T-helper 2 cell treated with Interferon-gamma antibody and Interleukin-4, amounts not matched to agents 5 μg/mL and 100 μg/mL, for 36 hours (primary cell): ENCODE measurements around the gene EMC7.
A peak's percentile ranks its signal among the peaks of the same experiment; 100 is the strongest.

Experiments used
- DNase-seq: peaks from one replicate; pipeline ENCODE4 v3.0.0; 2021; ENCODE audit warnings: low spot score
- H3K27ac Mint-ChIP-seq: one replicate; pipeline ENCODE4 v1.8.0; 2021; ENCODE audit warnings: mild to moderate bottlenecking, mixed read lengths
- H3K27me3 Mint-ChIP-seq: one replicate; pipeline ENCODE4 v1.8.0; 2021; ENCODE audit warnings: low read depth, mixed read lengths
- H3K36me3 Mint-ChIP-seq: one replicate; pipeline ENCODE4 v1.8.0; 2021; ENCODE audit warnings: low read depth, mixed read lengths
- H3K4me1 Mint-ChIP-seq: one replicate; pipeline ENCODE4 v1.8.0; 2021; ENCODE audit warnings: low read depth, mixed read lengths
- H3K4me3 Mint-ChIP-seq: one replicate; pipeline ENCODE4 v1.8.0; 2022; ENCODE audit warnings: mild to moderate bottlenecking, moderate library complexity, mixed read lengths
- H3K9me3 Mint-ChIP-seq: one replicate; pipeline ENCODE4 v1.8.0; 2021; ENCODE audit warnings: mixed read lengths

The EMC7 gene

GRCh38 chr15:34114215-34114614, 12.6 kb upstream of the EMC7 start:
- no peak for DNase-seq
- no peaks in the 10 kb centered on the region for H3K9me3 Mint-ChIP-seq
- H3K27me3 Mint-ChIP-seq, result peaks cover 5% of the 10 kb centered on the region
- peaks cover 6% of the 10 kb centered on the region for H3K4me1 Mint-ChIP-seq
- no peaks in the 10 kb centered on the region for H3K36me3 Mint-ChIP-seq
- H3K27ac Mint-ChIP-seq, result no peak overlapping the region
- no peak overlapping the region for H3K4me3 Mint-ChIP-seq

- no peak for DNase-seq
- Mint-ChIP-seq H3K27me3 (peaks cover 5% of the 10 kb centered on the region), H3K9me3 (no peaks in the 10 kb centered on the region), H3K27ac (no peak overlapping the region), H3K36me3 (no peaks in the 10 kb centered on the region), H3K4me1 (peaks cover 6% of the 10 kb centered on the region), H3K4me3 (no peak overlapping the region)
Observed at GRCh38 chr15:34111488-34111887, 9.8 kb upstream of the EMC7 start.

GRCh38 chr15:34109797-34110663, 8.4 kb upstream of the EMC7 start:
- H3K4me3 Mint-ChIP-seq, result no peak overlapping the region
- H3K4me1 Mint-ChIP-seq, result peaks cover 6% of the 10 kb centered on the region
- peaks cover 6% of the 10 kb centered on the region for H3K36me3 Mint-ChIP-seq
- DNase-seq, result no peak
- no peaks in the 10 kb centered on the region for H3K9me3 Mint-ChIP-seq
- H3K27ac Mint-ChIP-seq, result peak overlapping the region; percentile 6
- peaks cover 5% of the 10 kb centered on the region for H3K27me3 Mint-ChIP-seq

GRCh38 chr15:34107315-34107714, 5.7 kb upstream of the EMC7 start:
- Mint-ChIP-seq H3K27ac (no peak overlapping the region), H3K9me3 (peaks cover 9% of the 10 kb centered on the region), H3K4me3 (no peak overlapping the region), H3K4me1 (peaks cover 10% of the 10 kb centered on the region), H3K27me3 (no peaks in the 10 kb centered on the region), H3K36me3 (peaks cover 18% of the 10 kb centered on the region)
- no peak for DNase-seq

GRCh38 chr15:34106423-34106822, 4.8 kb upstream of the EMC7 start:
- H3K36me3 Mint-ChIP-seq, result peaks cover 23% of the 10 kb centered on the region
- H3K27ac Mint-ChIP-seq, result no peak overlapping the region
- H3K27me3 Mint-ChIP-seq, result no peaks in the 10 kb centered on the region
- DNase-seq, result no peak
- H3K4me1 Mint-ChIP-seq, result peaks cover 14% of the 10 kb centered on the region
- H3K9me3 Mint-ChIP-seq, result peaks cover 9% of the 10 kb centered on the region
- no peak overlapping the region for H3K4me3 Mint-ChIP-seq

- H3K36me3 Mint-ChIP-seq, result peaks cover 27% of the 10 kb centered on the region
- DNase-seq, result no peak
- H3K27me3 Mint-ChIP-seq, result no peaks in the 10 kb centered on the region
- H3K27ac Mint-ChIP-seq, result peak overlapping the region; percentile 99
- H3K4me3 Mint-ChIP-seq, result peak overlapping the region; percentile 100
- peaks cover 9% of the 10 kb centered on the region for H3K9me3 Mint-ChIP-seq
- H3K4me1 Mint-ChIP-seq, result peaks cover 27% of the 10 kb centered on the region
Observed at GRCh38 chr15:34102175-34102925, 688 bp upstream of the EMC7 start.

GRCh38 chr15:34099914-34100313, 1.7 kb downstream of the EMC7 start:
- Mint-ChIP-seq H3K27me3 (no peaks in the 10 kb centered on the region), H3K4me1 (peaks cover 28% of the 10 kb centered on the region), H3K4me3 (peak overlapping the region; percentile 100), H3K9me3 (peaks cover 9% of the 10 kb centered on the region), H3K36me3 (peaks cover 26% of the 10 kb centered on the region), H3K27ac (peak overlapping the region; percentile 74)
- DNase-seq, result no peak

- Mint-ChIP-seq H3K4me3 (no peak overlapping the region), H3K9me3 (no peaks in the 10 kb centered on the region), H3K4me1 (no peaks in the 10 kb centered on the region), H3K36me3 (peaks cover 33% of the 10 kb centered on the region), H3K27ac (no peak overlapping the region), H3K27me3 (no peaks in the 10 kb centered on the region)
- no peak for DNase-seq
Observed at GRCh38 chr15:34085746-34086145, 15.9 kb downstream of the EMC7 start.

GRCh38 chr15:34084086-34084485, 17.6 kb downstream of the EMC7 start:
- Mint-ChIP-seq H3K4me3 (no peak overlapping the region), H3K27me3 (no peaks in the 10 kb centered on the region), H3K9me3 (no peaks in the 10 kb centered on the region), H3K27ac (no peak overlapping the region), H3K36me3 (peaks cover 26% of the 10 kb centered on the region), H3K4me1 (no peaks in the 10 kb centered on the region)
- DNase-seq, result no peak

GRCh38 chr15:34079904-34080303, 21.8 kb downstream of the EMC7 start:
- Mint-ChIP-seq H3K36me3 (peaks cover 9% of the 10 kb centered on the region), H3K9me3 (no peaks in the 10 kb centered on the region), H3K27me3 (no peaks in the 10 kb centered on the region), H3K27ac (no peak overlapping the region), H3K4me3 (no peak overlapping the region), H3K4me1 (no peaks in the 10 kb centered on the region)
- DNase-seq, result no peak

- H3K4me3 Mint-ChIP-seq, result no peak overlapping the region
- H3K4me1 Mint-ChIP-seq, result no peaks in the 10 kb centered on the region
- H3K36me3 Mint-ChIP-seq, result peaks cover 5% of the 10 kb centered on the region
- no peaks in the 10 kb centered on the region for H3K27me3 Mint-ChIP-seq
- H3K27ac Mint-ChIP-seq, result no peak overlapping the region
- DNase-seq, result no peak
- H3K9me3 Mint-ChIP-seq, result no peaks in the 10 kb centered on the region
Observed at GRCh38 chr15:34078900-34079299, 22.8 kb downstream of the EMC7 start.

GRCh38 chr15:34076785-34077184, 24.9 kb downstream of the EMC7 start:
- no peak for DNase-seq
- no peak overlapping the region for H3K27ac Mint-ChIP-seq
- no peaks in the 10 kb centered on the region for H3K4me1 Mint-ChIP-seq
- no peaks in the 10 kb centered on the region for H3K36me3 Mint-ChIP-seq
- H3K4me3 Mint-ChIP-seq, result no peak overlapping the region
- no peaks in the 10 kb centered on the region for H3K9me3 Mint-ChIP-seq
- H3K27me3 Mint-ChIP-seq, result no peaks in the 10 kb centered on the region

GRCh38 chr15:34070003-34070402, 31.7 kb downstream of the EMC7 start:
- Mint-ChIP-seq H3K27ac (no peak overlapping the region), H3K27me3 (no peaks in the 10 kb centered on the region), H3K4me1 (peaks cover under 1% of the 10 kb centered on the region), H3K36me3 (no peaks in the 10 kb centered on the region), H3K4me3 (no peak overlapping the region), H3K9me3 (no peaks in the 10 kb centered on the region)
- DNase-seq, result no peak

- no peaks in the 10 kb centered on the region for H3K36me3 Mint-ChIP-seq
- no peak for DNase-seq
- H3K27me3 Mint-ChIP-seq, result no peaks in the 10 kb centered on the region
- H3K4me1 Mint-ChIP-seq, result peaks cover 19% of the 10 kb centered on the region
- H3K27ac Mint-ChIP-seq, result no peak overlapping the region
- no peaks in the 10 kb centered on the region for H3K9me3 Mint-ChIP-seq
- H3K4me3 Mint-ChIP-seq, result no peak overlapping the region
Observed at GRCh38 chr15:34065941-34066340, 35.7 kb downstream of the EMC7 start.
